Choroid plexus epithelial cell (primary cell): Measurements from ENCODE around the gene UROS.

ENCODE experiments used
- DNase-seq: peaks from one replicate; pipeline ENCODE4 v3.0.0-alpha.2; 2010; ENCODE audit warnings: low read depth
- H3K4me3 ChIP-seq: 2 replicates; pipeline ENCODE4 v1.5.1; 2011; ENCODE audit warnings: low read depth, mild to moderate bottlenecking, control low read depth, low read length, moderate library complexity
- TF ChIP-seq, protein P1 (sequence below): conservative IDR thresholded peaks from 2 replicates; pipeline ENCODE4 v1.5.1; 2011; ENCODE audit warnings: low read depth, mild to moderate bottlenecking, control low read depth, inconsistent platforms, low read length, moderate library complexity

The UROS gene

DNA sequence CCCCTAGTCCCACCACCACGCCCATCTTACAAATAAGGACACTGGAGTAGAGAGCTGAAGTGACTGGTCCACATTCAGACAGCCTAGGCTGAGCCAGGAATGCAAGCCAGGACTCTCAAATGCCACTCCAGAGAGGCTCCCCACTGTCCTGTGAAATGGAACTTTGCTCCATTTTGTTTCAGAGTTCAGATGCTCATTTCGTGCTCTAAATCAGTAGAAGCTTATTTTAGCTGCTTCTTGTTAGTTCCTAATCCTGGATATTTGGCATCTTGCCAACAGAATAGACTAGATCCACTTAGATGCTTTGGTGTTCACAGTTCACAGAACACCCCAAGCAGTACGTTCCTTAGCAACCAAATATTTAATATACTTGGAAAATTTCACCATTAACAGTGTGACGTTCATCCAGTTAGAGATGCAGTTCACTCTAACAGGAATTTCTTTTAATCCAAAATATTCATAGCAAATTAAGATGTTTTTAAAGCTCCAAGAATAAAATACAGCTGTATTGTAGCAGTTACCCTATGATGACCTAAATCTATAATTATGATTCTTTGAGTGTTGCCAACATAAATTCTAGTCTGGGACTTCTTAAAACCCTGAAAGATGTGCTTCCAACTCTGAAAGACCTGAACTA lies 54.7 kb downstream of the UROS start:
- no peak overlapping the region for H3K4me3 ChIP-seq
- TF ChIP-seq, protein P1, sequence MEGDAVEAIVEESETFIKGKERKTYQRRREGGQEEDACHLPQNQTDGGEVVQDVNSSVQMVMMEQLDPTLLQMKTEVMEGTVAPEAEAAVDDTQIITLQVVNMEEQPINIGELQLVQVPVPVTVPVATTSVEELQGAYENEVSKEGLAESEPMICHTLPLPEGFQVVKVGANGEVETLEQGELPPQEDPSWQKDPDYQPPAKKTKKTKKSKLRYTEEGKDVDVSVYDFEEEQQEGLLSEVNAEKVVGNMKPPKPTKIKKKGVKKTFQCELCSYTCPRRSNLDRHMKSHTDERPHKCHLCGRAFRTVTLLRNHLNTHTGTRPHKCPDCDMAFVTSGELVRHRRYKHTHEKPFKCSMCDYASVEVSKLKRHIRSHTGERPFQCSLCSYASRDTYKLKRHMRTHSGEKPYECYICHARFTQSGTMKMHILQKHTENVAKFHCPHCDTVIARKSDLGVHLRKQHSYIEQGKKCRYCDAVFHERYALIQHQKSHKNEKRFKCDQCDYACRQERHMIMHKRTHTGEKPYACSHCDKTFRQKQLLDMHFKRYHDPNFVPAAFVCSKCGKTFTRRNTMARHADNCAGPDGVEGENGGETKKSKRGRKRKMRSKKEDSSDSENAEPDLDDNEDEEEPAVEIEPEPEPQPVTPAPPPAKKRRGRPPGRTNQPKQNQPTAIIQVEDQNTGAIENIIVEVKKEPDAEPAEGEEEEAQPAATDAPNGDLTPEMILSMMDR = no peak
- DNase-seq = peak; percentile 65

DNA sequence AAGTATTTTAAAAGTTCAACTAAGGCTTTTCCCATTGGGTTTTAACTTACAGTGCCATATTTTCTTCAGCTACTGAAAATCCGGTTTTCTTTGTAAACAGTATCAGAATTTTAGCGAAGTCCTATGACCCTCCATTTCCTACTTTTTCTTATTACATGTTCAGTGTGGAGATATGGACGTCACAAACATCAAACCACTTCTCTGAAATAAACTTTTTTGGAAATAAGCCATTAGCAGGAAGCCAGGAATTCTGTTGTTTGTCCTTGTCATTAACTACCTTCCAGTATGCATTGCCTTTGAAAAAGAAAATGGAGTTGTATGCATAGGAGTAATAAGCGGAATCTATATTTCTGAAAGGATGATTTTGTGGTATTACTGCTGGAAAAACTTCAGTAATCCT lies 56.5 kb downstream of the UROS start:
- TF ChIP-seq, protein P1 = no peak
- DNase-seq = no peak
- no peak overlapping the region for H3K4me3 ChIP-seq

DNA sequence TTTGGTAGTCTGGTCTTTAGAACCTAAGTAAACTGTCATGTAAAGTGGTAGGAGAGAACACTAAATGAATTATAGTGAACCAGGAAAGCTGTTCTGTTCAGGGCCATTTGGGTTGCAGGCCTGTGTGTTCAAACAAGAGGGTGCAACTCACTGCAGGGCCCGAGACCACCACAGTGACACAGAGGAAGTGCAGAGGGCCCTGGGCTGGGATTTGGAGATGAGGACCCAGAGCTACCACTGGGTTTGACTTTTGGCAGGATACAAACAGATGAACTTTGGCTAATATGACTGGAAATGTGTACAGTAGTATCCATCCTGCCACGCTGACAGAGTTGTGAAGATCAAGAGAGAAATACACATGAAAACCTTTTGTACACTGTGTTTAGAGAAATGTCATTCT lies 57.2 kb downstream of the UROS start:
- no peak overlapping the region for H3K4me3 ChIP-seq
- TF ChIP-seq, protein P1 = no peak
- DNase-seq = no peak

DNA sequence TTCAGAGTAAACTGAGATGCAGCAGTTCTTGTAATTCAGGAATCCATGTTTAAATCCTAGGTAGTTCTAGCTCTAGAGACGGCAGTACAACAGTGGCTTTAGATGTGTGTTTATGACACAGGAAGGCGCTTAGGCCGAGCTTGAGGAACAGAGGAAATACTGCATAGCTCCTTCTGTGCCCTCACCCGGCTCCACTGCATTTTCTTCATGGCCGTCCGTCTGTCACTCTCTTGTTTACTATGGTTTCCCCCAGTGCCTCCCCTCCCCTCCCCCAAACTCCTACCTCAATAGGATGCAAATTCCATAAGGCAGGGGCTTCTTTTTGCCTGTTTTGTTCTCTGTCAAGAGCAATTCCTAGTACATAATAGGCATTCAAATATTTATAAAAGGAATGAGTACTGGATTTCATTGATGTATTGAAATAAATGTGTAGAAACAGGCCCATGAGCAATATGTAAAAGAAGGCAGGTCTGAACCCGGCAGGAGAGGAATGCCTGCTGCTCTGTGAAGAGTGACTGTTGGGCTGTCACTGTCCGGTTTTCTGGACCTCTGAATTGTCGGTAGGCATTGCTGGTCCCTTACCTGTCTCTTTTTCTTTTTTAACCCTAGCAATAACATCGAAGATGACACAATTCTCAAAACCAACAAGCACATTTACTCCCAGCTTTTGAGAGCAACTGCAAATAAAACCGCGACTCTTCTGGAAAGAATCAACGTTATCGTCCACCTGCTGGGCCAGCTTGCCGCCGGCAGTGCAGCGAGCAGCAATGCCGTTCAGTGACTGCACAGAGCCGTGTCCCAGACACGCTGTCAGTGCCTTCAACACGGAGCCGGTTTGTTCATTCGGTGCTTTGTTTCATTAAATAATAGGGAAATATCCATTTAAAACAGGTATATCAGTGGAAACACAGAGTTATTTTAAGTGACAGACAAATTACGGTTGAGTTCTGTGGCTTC lies 60.1 kb downstream of the UROS start:
- TF ChIP-seq, protein P1 = no peak
- no peak overlapping the region for H3K4me3 ChIP-seq
- DNase-seq = no peak

DNA sequence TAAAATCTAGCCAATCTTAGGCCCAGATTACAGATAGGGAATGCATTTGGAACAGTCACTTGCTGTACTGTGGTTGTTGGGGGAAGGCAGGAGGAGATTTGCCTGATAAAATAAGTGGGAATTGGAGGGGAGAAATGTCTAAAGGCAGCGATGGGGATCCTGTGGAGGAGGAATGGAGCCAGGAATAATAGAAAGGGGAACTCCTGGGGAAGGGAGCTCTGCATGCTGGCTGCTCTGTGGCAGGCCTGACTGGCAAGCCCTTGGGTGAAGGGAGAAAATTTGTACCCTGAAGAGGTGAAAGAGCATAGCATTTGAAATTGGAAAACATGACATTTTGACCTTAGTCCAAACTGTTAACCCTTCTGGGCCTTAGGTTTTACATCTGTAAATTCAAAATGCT lies 61.1 kb downstream of the UROS start:
- TF ChIP-seq, protein P1 = no peak
- H3K4me3 ChIP-seq = no peak overlapping the region
- no peak for DNase-seq

DNA sequence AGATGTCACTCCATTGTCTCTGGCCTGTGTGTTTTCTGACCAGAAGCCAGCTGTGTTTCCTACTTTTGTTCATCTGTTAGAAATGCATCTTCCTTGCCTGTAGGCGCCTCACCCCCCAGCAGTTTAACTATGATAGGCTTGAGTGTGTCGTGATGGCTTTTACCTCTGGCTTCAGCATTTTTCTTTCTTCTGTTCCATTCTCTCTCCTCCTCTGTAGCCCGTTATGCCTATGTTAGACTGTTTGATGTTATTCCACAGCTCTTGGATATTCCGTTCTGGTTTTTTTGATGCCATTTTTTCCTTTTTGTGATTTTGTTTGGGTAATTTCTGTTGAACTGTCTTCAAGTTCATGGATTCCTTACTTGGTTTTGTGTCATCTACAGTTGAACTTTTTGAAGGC lies 65.3 kb downstream of the UROS start:
- no peak overlapping the region for H3K4me3 ChIP-seq
- TF ChIP-seq, protein P1 = no peak
- DNase-seq = no peak
